C4-2B (cell line): ENCODE measurements around the gene SLC6A12.

Experiments used
- CTCF ChIP-seq: fragments of 450-650 bp; conservative IDR thresholded peaks from 2 replicates; pipeline ENCODE4 v1.5.1; 2017; ENCODE audit warnings: mild to moderate bottlenecking
- ZFX ChIP-seq: fragments of 450-650 bp; IDR thresholded peaks from 2 replicates; pipeline ENCODE4 v1.6.1; 2017

- TF ChIP-seq CTCF (no peak), ZFX (no peak)
Observed at GRCh38 chr12:154058-154457, 59.9 kb downstream of the SLC6A12 start.
